OCI-LY1 (cell line): Measurements from ENCODE around the gene SLC2A11.
"Not testable (repeated sequence)": the region's sequence is repeated elsewhere in the genome, so short reads cannot be mapped to it uniquely, and the experiment has no call there.

Experiments used
- CTCF ChIP-seq: fragments of 200-600 bp; sonication (generic), shearing (Covaris generic); IDR thresholded peaks from 2 replicates; pipeline ENCODE4 v1.5.1; 2017; ENCODE audit warnings: mild to moderate bottlenecking, antibody characterized with exemption, low read length, moderate library complexity, mixed read lengths
- EZH2 ChIP-seq: fragments of 200-600 bp; sonication (generic), shearing (Covaris generic); IDR thresholded peaks from 2 replicates; pipeline ENCODE4 v1.8.0; 2017; ENCODE audit warnings: borderline replicate concordance, mixed run types, mild to moderate bottlenecking, antibody characterized with exemption, low read length, moderate library complexity, mixed read lengths

- TF ChIP-seq CTCF, EZH2: not testable (repeated sequence)
These were observed 42.6 kb downstream of the SLC2A11 start for GRCh38 chr22:23900227-23900626.
